ENCODE measurements around the gene ADSL. TPM values are rescaled to one million over a fixed set of nuclear protein-coding genes. Genes with fewer than 3 reads are reported as not detected.
A peak's percentile ranks its signal among the peaks of the same experiment; 100 is the strongest.

The ADSL gene
- total RNA-seq, 1 donor from 2014 or later: 102 TPM

DNA sequence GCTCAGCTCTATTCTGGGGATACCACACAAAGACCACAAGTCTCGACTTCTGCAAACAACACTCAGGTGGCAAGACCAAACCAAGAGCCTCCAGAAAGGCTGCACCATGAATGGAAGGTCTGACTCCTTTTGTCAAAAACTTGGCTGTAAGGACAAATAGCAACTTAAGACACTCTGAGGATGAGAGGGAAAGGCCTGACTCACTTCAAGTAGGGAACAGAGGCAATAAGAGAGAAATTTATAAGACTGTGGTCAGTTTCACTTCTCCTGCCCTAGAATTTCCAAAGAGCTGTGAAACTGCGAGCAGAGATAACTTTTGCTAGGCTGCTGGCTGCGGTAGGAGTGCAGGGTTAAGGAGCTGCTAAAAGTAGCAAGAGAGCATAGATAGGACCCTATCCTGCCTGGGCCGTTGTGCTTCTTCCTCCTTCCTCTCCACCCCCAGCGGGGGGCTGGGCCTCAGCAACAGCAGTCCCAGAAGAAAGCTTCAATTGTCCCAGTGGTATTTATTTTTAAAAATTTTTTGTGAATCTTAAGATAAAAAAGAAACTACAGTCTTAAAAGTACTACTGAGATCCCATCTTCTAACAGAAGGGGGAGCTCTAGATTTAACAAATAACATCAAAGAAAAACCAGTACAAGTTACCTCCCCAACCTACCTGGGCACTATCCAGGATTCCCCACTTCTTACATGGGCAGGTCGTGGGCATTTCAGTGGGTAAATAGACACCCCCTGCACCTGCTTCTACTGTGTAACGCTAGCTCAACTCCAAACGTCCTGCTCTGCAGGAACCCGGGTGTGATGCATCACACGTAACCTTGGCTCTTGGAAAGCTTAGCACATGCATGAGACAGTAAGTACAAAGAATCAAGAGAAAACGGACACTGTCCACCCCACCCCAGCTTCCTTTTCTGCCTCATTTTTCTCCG is 90.5 kb downstream of the ADSL start:
- peak; percentile 64 to 69 for DNase-seq (ENCODE audit: low read depth in 2 of 2)

Other genes with a start within 250 kb of the ADSL start
- gene TNRC6B, start 168.6 kb upstream of the ADSL start, total RNA-seq: 11.6 and 14.3 TPM in 2 replicates
- gene SGSM3, start 24.1 kb downstream of the ADSL start, total RNA-seq: 41.0 and 52.0 TPM in 2 replicates

All from lung microvascular endothelial cell (primary cell).